GM19438 (cell line): ENCODE results near the gene EIF5B.
"Not testable (repeated sequence)": the region's sequence is repeated elsewhere in the genome, so short reads cannot be mapped to it uniquely, and the experiment has no call there.

Experiments used
- ATAC-seq: cut with Tn5 transposase; IDR thresholded peaks from one replicate; pipeline ENCODE4 v1.9.1; 2021; ENCODE audit warnings: low read depth; ENCODE audit not compliant: unreplicated experiment

Gene EIF5B, protein sequence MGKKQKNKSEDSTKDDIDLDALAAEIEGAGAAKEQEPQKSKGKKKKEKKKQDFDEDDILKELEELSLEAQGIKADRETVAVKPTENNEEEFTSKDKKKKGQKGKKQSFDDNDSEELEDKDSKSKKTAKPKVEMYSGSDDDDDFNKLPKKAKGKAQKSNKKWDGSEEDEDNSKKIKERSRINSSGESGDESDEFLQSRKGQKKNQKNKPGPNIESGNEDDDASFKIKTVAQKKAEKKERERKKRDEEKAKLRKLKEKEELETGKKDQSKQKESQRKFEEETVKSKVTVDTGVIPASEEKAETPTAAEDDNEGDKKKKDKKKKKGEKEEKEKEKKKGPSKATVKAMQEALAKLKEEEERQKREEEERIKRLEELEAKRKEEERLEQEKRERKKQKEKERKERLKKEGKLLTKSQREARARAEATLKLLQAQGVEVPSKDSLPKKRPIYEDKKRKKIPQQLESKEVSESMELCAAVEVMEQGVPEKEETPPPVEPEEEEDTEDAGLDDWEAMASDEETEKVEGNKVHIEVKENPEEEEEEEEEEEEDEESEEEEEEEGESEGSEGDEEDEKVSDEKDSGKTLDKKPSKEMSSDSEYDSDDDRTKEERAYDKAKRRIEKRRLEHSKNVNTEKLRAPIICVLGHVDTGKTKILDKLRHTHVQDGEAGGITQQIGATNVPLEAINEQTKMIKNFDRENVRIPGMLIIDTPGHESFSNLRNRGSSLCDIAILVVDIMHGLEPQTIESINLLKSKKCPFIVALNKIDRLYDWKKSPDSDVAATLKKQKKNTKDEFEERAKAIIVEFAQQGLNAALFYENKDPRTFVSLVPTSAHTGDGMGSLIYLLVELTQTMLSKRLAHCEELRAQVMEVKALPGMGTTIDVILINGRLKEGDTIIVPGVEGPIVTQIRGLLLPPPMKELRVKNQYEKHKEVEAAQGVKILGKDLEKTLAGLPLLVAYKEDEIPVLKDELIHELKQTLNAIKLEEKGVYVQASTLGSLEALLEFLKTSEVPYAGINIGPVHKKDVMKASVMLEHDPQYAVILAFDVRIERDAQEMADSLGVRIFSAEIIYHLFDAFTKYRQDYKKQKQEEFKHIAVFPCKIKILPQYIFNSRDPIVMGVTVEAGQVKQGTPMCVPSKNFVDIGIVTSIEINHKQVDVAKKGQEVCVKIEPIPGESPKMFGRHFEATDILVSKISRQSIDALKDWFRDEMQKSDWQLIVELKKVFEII

DNA sequence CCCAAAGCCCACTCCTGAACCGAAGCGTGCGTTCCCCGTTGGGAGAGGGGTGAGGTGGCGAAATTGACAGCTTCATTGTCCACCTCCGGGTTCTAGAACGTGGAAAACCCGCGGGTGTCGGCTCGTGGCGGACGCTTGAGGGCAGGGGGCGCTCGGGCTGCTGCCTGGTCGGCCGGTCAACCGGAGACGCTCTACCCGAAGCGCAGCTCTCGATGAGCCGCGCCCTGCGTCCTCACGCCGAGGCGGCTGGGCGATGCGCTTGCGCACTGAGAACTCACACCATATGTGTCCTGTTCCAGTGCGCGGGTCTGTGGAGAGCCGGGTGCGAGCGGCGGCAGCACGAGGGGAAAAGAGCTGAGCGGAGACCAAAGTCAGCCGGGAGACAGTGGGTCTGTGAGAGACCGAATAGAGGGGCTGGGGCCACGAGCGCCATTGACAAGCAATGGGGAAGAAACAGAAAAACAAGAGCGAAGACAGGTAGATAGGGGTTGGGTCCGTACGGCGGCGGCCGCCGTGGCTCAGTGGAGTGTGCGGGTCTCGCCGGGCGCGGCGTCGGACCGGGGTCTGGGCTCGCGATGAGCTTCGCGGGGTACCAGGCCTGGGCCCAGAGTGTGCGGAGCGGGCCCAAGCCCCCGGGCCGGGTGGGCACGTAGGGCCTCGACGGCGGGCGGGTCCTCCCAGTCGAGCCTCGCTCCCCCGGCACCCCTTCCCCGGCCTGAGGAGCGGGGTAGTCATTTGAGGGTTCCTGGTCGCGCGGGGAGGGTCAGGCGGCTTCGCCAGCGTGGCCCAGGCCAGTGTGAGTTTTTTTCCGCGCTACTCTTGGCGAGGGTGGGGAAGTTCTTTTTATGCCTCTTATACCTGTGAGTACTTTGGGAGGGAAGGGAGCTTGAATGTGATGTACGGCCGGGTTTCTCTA is at the start of gene EIF5B:
TSS of gene EIF5B (plus strand) at position 277 of the 916 bp plus-strand sequence. CDS start at position 443, 166 bp downstream.
- ATAC-seq, result peak; percentile 51

DNA sequence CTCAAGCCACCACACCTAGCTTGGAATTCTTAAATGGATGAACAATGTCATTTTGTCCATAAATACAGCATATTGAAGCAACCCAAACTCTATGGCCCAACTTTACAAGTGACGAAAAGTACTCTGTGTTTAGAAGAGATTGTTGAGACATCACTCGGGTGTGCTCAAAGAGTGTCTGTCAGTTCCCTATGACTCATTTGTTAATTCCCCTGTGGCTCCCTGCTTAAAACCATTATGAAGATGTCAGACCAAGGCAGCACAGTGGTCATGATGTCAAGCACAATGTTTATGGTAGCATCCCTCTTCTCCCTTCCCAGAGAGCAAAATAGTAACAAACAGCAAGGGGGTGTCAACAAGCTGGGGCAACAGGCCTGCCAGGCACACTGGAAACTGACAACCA is 39.2 kb upstream of the EIF5B start:
- ATAC-seq, result no peak

DNA sequence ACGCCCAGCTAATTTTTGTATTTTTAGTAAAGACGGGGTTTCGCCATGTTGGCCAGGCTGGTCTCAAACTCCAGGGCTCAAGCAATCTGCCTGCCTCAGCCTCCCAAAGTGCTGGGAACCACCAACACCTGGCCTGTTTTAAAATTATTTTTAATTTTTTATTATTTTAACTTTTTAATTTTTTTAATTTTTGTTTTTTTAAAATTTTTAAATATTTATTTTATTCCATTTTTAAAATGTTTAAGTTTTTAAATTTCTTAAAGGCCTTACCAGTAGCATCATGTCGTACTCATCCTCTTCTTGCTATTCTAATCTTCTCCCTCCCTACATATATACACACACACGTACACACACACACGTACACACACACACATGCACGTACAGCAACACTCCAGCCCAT is 37.6 kb upstream of the EIF5B start:
- ATAC-seq, result no peak

DNA sequence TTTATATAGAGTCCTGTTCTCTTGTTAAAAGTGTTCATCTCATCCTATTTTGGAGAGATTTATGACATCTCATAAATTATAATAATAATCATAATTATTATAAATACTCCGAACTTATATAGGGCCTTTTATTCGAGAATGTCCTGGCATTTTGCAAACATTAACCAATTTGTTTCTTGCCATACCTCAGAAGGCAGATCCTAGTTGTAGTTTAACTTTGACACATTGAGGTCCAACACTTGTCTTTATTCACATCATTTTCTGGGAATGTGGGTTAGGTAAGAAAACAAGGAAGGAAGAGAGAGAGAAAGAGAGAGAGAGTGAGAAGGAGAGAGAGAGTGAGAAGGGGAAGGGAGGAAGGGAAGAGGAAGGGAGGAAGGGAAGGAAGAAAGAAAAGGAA is 36.1 kb upstream of the EIF5B start, which contains the start of gene LYG1:
TSS of gene LYG1 (minus strand) at position 101 of the 400 bp plus-strand sequence. CDS start 5,527 bp downstream, outside the sequence.
- not testable (repeated sequence) for ATAC-seq

DNA sequence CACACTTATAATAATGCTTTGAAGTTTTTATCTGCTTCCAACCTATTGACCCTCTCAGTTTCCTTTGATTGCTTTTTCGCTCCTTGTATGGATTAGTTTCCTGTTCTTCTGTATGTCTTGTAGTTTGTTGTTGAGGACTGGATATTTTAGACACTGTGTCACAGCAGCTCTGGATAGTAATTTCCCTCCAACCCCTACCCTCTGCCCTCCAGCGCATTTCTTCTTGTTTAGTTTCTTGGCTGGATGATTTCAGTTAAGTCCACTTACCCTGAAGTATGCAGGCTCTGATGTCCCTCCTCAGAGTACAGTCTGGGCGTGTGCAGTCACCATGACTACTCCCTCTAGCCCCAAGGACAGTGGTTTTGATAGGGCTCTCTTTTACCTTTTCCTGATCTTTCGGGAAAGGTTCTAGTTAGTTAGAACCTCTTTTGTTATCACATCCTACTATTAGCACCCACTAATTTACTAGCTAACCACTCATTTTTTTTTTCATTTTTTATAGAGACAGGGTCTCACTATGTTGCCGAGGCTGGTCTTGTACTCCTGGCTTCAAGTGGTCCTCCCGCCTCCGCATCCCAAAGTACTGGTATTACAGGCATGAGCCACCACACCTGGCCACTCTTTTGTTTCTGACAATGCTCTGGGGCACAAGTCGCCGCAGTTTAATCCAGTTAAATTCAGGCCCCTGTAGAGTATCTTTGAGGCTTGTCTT is 19.9 kb upstream of the EIF5B start:
- no peak for ATAC-seq

DNA sequence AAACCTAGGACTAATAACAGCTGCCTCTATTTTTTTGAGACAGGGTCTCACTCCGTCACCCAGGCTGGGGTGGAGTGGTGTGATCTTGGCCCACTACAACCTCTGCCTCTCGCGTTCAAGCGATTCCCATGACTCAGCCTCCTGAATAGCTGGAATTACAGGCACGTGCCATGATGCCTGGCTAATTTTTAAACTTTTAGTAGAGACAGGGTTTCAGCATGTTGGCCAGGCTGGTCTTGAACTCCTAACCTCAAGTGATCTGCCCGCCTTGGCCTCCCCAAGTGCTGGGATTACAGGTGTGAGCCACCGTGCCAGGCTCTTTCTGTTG is 19.4 kb upstream of the EIF5B start:
- not testable (repeated sequence) for ATAC-seq

DNA sequence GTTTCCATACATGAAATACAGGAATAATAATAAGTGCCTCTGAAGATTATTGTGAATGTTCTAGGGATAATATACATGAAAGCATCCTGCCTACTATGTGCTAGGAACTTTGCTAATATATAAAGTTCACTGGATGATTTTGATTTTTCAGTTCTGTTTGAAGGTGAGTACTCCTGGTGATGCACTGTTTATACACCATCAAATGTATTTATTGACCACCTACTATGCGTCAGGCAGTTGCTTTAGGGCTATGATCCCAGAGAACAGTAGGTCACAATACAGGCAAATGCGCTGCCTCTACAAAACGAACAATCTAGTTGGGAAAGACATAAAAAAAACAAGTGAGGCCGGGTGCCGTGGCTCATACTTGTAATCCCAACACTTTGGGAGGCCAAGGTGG is 11.8 kb upstream of the EIF5B start:
- no peak for ATAC-seq

DNA sequence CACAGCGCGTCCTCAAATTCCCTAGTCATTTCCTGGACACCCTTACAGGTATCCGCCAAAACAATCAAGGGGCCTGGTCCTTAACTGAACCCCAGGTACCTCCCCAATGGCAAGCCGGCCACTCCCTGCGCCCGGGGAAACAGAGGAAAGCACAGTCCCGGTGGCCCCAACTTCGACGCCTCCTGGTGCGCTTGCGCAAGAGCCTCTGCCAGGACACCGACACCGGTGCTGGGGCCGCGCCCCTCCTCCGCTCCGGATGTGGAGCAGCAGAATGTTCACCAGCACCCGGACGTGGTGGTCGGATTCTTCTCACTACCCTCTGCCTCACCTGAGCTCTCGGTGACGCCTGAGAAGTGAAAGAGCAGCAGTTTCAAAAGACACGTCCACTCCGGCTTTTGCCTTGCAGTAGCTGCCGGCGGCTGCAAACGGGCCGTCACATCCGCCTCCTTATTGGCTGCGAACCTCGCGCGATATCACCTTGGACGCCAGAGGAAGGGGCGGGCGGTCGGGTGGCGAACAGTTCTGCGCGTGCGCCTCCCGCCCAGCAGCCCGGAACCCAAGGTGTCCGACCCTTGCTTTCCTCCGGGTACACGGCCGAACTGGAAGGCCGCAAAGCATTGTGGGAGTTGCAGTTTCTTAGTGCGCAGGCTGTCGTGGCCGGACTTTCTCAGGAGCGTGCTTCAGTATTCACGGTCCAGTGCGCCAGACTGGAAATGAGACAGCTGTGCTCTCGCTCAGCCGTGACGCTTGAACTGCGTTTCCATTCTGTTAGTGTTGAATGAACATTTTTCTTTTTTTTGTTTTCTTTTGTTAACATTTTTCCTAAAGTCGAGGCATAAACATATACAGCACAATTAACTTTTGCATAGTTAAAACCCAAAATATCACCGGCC is 1.0 kb upstream of the EIF5B start, which contains the start of gene TXNDC9:
TSS of gene TXNDC9 (minus strand) at position 423 of the 893 bp plus-strand sequence. CDS start 3,123 bp downstream, outside the sequence.
- ATAC-seq, result peak; percentile 68

DNA sequence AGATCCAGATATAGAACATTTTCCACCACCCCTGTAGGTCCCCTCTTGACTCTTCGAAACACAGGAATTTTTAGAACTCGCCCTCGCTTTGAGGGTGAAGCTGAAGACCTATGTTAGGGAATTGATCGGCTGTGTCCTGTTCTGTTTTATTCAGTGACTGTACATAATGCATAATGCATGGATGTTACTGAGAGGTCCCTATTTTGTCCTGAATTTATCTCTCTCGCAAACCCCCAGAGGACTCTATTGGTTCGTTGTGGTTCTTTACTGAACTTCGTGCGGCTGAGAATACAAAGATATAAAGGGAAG is 431 bp upstream of the EIF5B start:
- ATAC-seq, result peak; percentile 8

DNA sequence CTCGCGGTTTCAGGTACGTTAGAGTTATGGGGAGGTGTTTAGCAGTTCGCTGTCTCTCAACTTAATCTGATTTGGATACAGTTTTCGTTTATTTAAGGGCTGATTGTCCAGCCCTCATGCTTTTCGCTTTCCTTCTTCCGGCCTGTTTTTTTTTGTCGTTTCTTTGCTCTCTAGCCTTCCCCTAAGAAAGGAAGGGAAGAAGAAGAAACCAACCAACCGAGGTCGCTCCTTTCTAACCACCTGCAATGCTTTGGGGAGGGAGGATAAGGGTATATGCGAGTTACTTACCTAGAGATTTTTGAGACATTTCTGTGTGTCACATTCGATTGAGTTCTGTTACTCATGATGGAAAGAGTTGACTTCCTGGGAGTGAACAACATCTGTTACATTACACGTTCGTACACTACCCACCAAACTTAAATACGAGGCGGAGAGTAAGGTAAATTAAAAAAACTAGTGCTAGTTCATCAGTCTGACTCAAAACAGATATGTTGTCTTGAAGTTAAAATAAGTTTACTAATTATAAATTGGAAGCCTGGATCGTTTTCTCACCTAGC is 918 bp downstream of the EIF5B start:
- no peak for ATAC-seq

DNA sequence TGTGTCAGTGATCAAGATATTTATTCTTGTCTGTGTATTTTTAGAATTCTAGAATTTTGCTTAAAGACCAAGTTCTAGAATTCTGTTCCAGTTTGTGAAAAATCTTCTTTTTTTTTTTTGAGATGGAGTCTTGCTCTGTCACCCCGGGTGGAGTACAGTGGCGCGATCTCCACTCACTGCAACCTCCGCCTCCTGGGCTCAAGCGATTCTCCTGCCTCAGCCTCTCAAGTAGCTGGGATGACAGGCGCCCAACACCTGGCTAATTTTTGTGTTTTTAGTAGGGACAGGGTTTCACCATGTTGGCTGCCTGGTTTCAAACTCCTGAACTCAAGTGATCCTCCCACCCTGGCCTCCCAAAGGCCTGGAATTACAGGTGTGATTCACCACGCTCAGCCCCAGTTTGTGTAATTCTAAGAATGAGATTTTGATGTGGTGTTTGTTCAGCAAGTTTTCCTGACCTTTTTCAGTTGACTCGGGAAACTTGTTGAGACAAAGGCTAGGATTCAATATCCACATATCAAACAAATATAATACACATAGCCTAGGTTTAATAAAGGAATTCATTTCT is 3.6 kb downstream of the EIF5B start:
- ATAC-seq, result no peak

DNA sequence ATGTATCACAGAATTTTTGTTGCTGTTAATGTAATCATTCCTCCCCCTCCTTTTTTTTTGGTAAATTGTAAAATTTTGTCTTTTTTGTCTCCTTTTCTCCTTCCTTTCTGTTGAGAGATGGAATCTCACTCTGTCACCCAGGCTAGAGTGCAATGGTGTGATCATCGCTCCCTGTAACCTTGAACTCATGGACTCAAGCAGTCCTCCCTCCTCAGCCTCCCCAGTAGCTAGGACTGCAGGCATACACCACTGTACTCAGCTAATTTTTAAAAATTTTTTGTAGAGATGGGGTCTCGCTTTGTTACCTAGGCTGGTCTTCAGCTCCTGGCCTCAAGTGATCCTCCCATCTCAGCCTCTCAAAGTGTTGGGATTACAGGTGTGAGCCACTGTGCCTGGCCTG is 5.3 kb downstream of the EIF5B start:
- no peak for ATAC-seq

DNA sequence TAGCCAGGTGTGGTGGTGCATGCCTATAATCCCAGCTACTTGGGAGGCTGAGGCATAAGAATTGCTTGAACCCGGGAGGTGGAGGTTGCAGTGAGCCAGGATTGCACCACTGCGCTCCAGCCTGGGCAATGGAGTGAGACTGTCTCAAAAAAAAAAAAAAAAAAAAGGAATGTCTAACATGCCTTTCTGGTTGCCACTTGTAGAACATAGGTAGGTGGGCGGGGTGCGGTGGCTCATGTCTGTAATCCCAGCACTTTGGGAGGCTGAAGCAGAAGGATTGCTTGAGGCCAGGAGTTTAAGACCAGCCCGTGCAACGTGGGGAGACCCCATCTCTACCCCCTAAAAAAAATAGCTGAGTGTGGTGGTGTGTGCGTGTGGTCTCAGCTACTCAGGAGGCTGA is 8.3 kb downstream of the EIF5B start:
- ATAC-seq, result not testable (repeated sequence)

DNA sequence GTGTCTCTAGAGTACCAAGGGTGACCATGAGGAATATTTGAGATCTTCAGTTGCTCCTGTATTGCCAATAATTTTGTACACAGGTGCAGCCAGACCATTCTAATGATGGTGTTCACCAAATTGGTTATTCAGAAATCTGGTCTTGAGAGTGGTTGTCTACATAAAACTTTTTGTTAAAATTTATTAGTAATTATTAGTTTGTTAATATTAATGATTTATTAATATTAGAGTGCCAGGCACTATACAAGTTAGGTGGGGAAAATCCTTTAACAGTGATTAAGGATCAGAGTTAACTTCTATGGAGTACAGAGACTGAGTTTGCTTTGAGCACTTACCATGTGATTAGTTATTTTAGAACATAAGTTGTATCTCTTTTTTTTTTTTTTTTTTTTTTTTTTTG is 9.0 kb downstream of the EIF5B start:
- no peak for ATAC-seq

DNA sequence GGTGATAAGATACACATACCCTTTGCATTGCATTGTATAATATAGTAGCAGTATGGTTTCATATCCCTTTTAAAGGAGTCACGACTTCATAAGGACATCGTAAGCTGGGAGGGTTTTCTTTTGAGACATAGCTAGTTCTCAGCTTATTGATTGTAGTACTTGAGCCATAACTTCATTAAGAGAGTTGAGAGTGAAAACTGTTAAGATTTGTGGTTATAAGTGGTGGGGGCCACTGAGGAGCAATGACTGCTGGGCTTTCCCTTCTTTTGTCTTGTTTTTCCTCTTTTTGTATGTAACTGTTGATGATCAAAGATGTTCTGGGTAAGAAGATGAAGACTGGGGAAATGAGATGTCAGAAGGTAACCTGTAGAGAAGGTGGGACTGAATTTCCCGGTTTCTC is 11.0 kb downstream of the EIF5B start:
- no peak for ATAC-seq

DNA sequence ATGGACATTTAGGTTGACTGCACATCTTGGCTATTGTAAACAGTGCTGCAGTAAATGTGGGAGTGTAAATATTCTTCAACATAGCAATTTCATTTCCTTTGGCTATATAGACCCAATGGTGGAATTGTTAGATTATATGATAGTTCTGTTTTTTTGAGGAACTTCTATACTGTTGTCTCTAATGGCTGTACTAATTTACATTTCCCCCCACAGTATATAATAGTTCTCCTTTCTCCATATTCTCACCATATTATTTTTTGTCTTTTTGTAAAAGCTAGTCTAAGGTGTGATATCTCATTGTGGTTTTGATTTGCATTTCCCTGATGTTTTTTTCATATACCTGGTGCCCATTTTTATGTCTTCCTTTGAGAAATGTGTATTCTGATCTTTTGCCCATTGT is 13.0 kb downstream of the EIF5B start:
- no peak for ATAC-seq

DNA sequence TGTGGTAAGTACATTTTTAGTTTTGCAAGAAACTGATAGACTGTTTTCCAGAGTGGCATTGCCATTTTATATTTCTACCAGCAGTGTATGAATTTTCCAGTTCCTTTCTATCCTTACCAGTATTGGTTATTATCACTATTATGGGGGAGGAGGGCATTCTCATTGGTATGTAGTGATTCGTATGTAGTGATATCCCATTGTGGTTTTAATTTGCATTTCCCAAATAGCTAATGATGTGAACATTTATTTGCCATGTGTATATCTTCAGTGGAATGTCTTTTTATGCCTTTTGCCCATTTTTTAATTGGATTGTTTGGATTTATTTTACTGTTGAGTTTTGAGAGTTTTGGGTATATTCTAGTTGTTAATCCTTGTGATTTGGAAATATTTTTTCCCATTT is 16.9 kb downstream of the EIF5B start:
- no peak for ATAC-seq

DNA sequence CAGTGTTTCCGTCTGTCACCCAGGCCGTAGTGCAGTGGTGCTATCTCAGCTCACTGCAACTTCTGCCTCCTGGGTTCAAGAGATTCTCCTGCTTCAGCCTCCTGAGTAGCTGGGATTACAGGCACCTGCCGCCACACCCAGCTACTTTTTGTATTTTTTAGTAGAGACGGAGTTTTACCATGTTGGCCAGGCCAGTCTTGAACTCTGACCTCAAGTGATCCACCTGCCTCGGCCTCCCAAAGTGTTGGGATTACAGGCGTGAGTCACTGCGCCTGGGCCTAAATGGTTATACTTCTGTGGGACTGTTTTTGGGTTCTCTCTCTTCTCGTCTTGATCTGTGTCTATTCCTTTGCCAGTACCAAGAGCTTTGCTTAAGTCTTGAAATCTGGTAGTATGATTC is 17.6 kb downstream of the EIF5B start:
- ATAC-seq, result not testable (repeated sequence)
